ENCODE results near the gene SYT11. TPM values are rescaled to one million over a fixed set of nuclear protein-coding genes. Genes with fewer than 3 reads are reported as not detected.
"Not testable (repeated sequence)": the region's sequence is repeated elsewhere in the genome, so short reads cannot be mapped to it uniquely, and the experiment has no call there.

Gene SYT11
- total RNA-seq, 1 donor from 2014 or later = 2.3 TPM

GRCh38 chr1:155893389-155894142 is 34.2 kb downstream of the SYT11 start:
- Mint-ChIP-seq H3K36me3 (peaks cover 7% of the 10 kb centered on the region), H3K4me3 (no peak overlapping the region), H3K9me3 (no peaks in the 10 kb centered on the region), H3K27ac (peak overlapping the region; percentile 73), H3K4me1 (ENCODE audit: unreplicated experiment) (peaks cover 4% of the 10 kb centered on the region), H3K27me3 (no peaks in the 10 kb centered on the region)
- TF ChIP-seq CTCF (conservative IDR thresholded peaks at IDR 0.05) = no peak
- no peak for DNase-seq (ENCODE audit: extremely low spot score, unreplicated experiment)

- H3K27me3 Mint-ChIP-seq; DNase-seq (ENCODE audit: extremely low spot score, unreplicated experiment); H3K27ac Mint-ChIP-seq; H3K4me1 Mint-ChIP-seq (ENCODE audit: unreplicated experiment); H3K9me3 Mint-ChIP-seq; H3K4me3 Mint-ChIP-seq: not testable (repeated sequence)
- H3K36me3 Mint-ChIP-seq = peaks cover 10% of the 10 kb centered on the region
Observed at GRCh38 chr1:155895617-155896016, 36.2 kb downstream of the SYT11 start.

- not testable (repeated sequence) for H3K27me3 Mint-ChIP-seq; DNase-seq (ENCODE audit: extremely low spot score, unreplicated experiment); H3K27ac Mint-ChIP-seq; H3K4me3 Mint-ChIP-seq; H3K9me3 Mint-ChIP-seq; H3K4me1 Mint-ChIP-seq (ENCODE audit: unreplicated experiment)
- H3K36me3 Mint-ChIP-seq = peaks cover 10% of the 10 kb centered on the region
Observed at GRCh38 chr1:155896476-155896875, 37.1 kb downstream of the SYT11 start.

- Mint-ChIP-seq H3K4me3 (no peak overlapping the region), H3K9me3 (no peaks in the 10 kb centered on the region), H3K27ac (peak overlapping the region; percentile 8), H3K36me3 (peaks cover 10% of the 10 kb centered on the region), H3K4me1 (ENCODE audit: unreplicated experiment) (peaks cover 4% of the 10 kb centered on the region), H3K27me3 (no peaks in the 10 kb centered on the region)
- no peak for DNase-seq (ENCODE audit: extremely low spot score, unreplicated experiment)
- TF ChIP-seq CTCF (conservative IDR thresholded peaks at IDR 0.05) = no peak
Observed at GRCh38 chr1:155897746-155898145, 38.4 kb downstream of the SYT11 start.

GRCh38 chr1:155898888-155899287 is 39.5 kb downstream of the SYT11 start:
- Mint-ChIP-seq H3K9me3 (no peaks in the 10 kb centered on the region), H3K36me3 (peaks cover 10% of the 10 kb centered on the region), H3K4me3 (no peak overlapping the region)

GRCh38 chr1:155899683-155900082 is 40.3 kb downstream of the SYT11 start:
- H3K27me3 Mint-ChIP-seq = no peaks in the 10 kb centered on the region
- DNase-seq (ENCODE audit: extremely low spot score, unreplicated experiment) = no peak
- H3K36me3 Mint-ChIP-seq = peaks cover 15% of the 10 kb centered on the region
- TF ChIP-seq CTCF (conservative IDR thresholded peaks at IDR 0.05) = no peak
- H3K27ac Mint-ChIP-seq = no peak overlapping the region
- no peak overlapping the region for H3K4me3 Mint-ChIP-seq
- no peaks in the 10 kb centered on the region for H3K9me3 Mint-ChIP-seq
- no peaks in the 10 kb centered on the region for H3K4me1 Mint-ChIP-seq (ENCODE audit: unreplicated experiment)

More at GRCh38 chr1:155898888-155899287, 39.5 kb downstream of the SYT11 start:
- H3K27me3 Mint-ChIP-seq = no peaks in the 10 kb centered on the region
- H3K4me1 Mint-ChIP-seq (ENCODE audit: unreplicated experiment) = no peaks in the 10 kb centered on the region
- no peak for DNase-seq (ENCODE audit: extremely low spot score, unreplicated experiment)
- no peak for TF ChIP-seq CTCF (conservative IDR thresholded peaks at IDR 0.05)
- H3K27ac Mint-ChIP-seq = no peak overlapping the region
